Cardiac fibroblast (primary cell): ENCODE results near the gene IQGAP2.

Source experiments
- DNase-seq, 2 donors: peaks; one replicate each; pipeline versions ENCODE4 v3.0.0 to v3.0.0-alpha.2; 2010; ENCODE audit warnings: low read depth in 2 of 2
- H3K4me3 ChIP-seq, 2 donors: replicated peaks in 1 of 2; 1 replicate in 1 of 2; 2 replicates in 1 of 2; pipeline ENCODE4 v1.5.1; 2011; ENCODE audit warnings: low read depth in 2 of 2, low read length in 2 of 2, mild to moderate bottlenecking in 2 of 2, moderate library complexity in 1 of 2
- CTCF ChIP-seq: IDR thresholded peaks from one replicate; pipeline ENCODE4 v1.5.1; 2011; ENCODE audit warnings: low read depth, mild to moderate bottlenecking, low read length, inconsistent platforms

IQGAP2 gene

DNA sequence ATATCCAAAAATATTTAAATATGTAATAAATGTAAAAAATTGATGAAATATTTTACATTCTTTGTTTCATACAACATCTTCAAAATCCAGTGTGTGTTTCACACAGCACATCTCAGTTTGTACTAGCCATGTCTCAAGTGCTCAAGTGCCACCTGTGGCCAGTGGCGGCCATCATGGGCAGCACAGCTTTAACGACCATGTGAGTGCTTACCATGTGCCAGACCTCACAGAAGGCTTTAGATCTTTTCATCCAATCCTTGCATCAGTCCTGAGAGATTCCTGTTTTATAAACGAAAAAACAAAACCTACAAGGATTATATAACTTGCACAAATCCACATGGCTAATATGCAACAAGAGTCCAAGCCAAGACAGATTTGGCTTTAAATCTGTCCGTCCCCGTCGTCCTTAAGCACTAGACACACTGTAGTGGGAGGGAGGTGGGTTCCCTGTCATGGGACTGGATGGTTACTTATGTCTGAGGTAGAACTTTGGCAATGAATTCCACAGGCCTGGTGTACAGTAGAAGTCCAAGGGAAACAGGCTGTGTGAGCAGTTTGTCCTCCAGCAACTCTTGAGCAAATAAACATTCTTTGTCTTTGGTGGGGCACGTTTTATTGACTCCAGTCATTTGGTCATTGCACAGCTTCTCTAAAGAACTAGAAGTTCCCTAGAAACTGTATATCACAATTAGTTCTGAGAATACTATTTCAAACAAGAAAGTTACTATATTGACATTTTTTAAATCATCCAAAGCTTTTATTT, 287.8 kb downstream of the IQGAP2 start:
- DNase-seq: peak in 1 of 2 donors; percentile 82
- no peak for TF ChIP-seq CTCF
- no peak overlapping the region for H3K4me3 ChIP-seq

DNA sequence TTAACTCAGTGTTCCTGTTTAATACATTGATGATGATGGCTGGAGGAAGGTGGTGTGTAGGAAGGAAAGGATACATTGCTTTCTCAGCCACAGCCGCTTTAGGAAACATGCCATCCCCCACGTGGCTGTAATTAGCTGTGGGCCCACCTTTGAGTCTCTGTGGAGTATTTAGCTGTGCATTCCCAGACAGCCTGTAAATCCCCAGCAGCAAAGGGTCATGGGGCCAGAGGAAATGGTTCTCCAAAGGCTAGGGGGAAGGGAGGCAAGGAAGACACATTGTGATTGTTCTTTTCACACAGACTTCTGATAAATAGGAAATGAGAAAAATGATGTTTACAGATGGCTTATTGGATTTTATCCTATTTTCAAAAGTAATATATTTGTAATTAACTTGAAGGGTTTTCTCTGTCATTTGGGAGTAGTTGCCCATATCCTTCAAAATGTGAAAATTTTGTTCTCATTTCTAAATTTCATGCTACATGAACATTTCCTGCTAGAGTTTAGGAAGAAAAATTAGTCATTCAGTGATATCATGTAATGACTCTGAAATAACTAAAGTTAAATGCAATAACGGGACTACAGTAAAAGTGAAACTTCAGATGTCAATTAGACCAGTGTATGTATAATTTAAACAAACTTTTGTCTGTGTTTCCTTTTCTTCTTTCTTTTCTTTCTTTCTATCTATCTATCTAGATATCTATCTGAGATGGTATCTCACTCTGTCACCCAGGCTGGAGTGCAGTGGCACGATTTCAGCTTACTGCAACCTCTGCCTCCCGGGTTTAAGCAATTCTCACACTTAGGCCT, 288.6 kb downstream of the IQGAP2 start:
- TF ChIP-seq CTCF: no peak
- peak; percentile 73 to 90 for DNase-seq
- H3K4me3 ChIP-seq: no peak overlapping the region

GRCh38 chr5:76692274-76692540, 289.1 kb downstream of the IQGAP2 start:
- no peak for TF ChIP-seq CTCF
- no peak for DNase-seq
- H3K4me3 ChIP-seq: no peak overlapping the region

GRCh38 chr5:76692651-76693050, 289.6 kb downstream of the IQGAP2 start:
- no peak overlapping the region for H3K4me3 ChIP-seq
- no peak for DNase-seq
- no peak for TF ChIP-seq CTCF

DNA sequence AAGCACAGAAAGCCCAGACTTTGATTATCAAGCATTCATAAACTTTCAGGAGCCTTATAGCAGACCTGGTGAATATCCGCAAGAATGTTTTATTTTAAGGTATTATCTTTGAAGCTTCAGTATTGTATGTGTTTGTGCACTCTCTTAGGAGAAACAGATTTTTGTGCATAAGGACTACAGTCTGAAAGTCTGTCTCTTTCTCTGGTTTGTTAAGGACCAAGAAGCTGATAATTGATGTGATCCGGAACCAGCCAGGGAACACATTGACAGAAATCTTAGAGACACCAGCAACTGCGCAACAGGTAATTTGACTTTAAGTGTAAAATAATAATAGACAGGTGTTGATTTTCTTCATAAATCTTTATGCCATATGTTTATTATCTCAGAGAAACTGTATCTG, 290.1 kb downstream of the IQGAP2 start:
- TF ChIP-seq CTCF: no peak
- H3K4me3 ChIP-seq: no peak overlapping the region
- no peak for DNase-seq

- no peak for DNase-seq
- no peak overlapping the region for H3K4me3 ChIP-seq
- no peak for TF ChIP-seq CTCF
These were observed 291.2 kb downstream of the IQGAP2 start for GRCh38 chr5:76694317-76694716.
